Measurements from ENCODE around the gene KRI1. TPM values are rescaled to one million over a fixed set of nuclear protein-coding genes. Genes with fewer than 3 reads are reported as not detected.
"Not testable (repeated sequence)": the region's sequence is repeated elsewhere in the genome, so short reads cannot be mapped to it uniquely, and the experiment has no call there.

The KRI1 gene
- polyA plus RNA-seq, 2 donors: 16.4 to 25.3 TPM

GRCh38 chr19:10551698-10552301 lies 14.0 kb downstream of the KRI1 start:
- H3K4me1 ChIP-seq (ENCODE audit: control insufficient read depth in 2 of 2, insufficient read depth in 2 of 2, low read length in 1 of 2): peaks cover 0 to 7% of the 10 kb centered on the region in 2 donors
- H3K27ac ChIP-seq (ENCODE audit: low read depth in 2 of 2, low read length in 1 of 2): no peak overlapping the region
- peaks cover 0 to 2% of the 10 kb centered on the region in 2 donors for H3K9me3 ChIP-seq (ENCODE audit: control insufficient read depth in 2 of 2, insufficient read depth in 1 of 2, low read depth in 1 of 2, low read length in 1 of 2)
- 89 to 90% methylated on average over 12 of the region's 12 CpGs for WGBS, 2 donors
- no peak overlapping the region for H3K4me3 ChIP-seq (ENCODE audit: low read depth in 1 of 2, low read length in 2 of 2)
- H3K27me3 ChIP-seq (ENCODE audit: control insufficient read depth in 1 of 2, insufficient read depth in 2 of 2, low read length in 2 of 2): no peaks in the 10 kb centered on the region
- H3K36me3 ChIP-seq (ENCODE audit: control insufficient read depth in 2 of 2, insufficient read depth in 2 of 2, low read length in 1 of 2): peaks cover 17 to 46% of the 10 kb centered on the region in 2 donors

GRCh38 chr19:10551006-10551405 lies 14.8 kb downstream of the KRI1 start:
- not testable (repeated sequence) for H3K4me3 ChIP-seq (ENCODE audit: low read depth in 1 of 2, low read length in 2 of 2); H3K4me1 ChIP-seq (ENCODE audit: control insufficient read depth in 2 of 2, insufficient read depth in 2 of 2, low read length in 1 of 2); H3K27ac ChIP-seq (ENCODE audit: low read depth in 2 of 2, low read length in 1 of 2); H3K27me3 ChIP-seq (ENCODE audit: control insufficient read depth in 1 of 2, insufficient read depth in 2 of 2, low read length in 2 of 2); H3K9me3 ChIP-seq (ENCODE audit: control insufficient read depth in 2 of 2, insufficient read depth in 1 of 2, low read depth in 1 of 2, low read length in 1 of 2)
- H3K36me3 ChIP-seq (ENCODE audit: control insufficient read depth in 2 of 2, insufficient read depth in 2 of 2, low read length in 1 of 2): peaks cover 17 to 47% of the 10 kb centered on the region in 2 donors
- WGBS, 2 donors: 83 to 91% methylated on average over 9 of the region's 9 CpGs

GRCh38 chr19:10550336-10550735 lies 15.5 kb downstream of the KRI1 start:
- H3K4me1 ChIP-seq (ENCODE audit: control insufficient read depth in 2 of 2, insufficient read depth in 2 of 2, low read length in 1 of 2): peaks cover 0 to under 1% of the 10 kb centered on the region in 2 donors
- no peak overlapping the region for H3K27ac ChIP-seq (ENCODE audit: low read depth in 2 of 2, low read length in 1 of 2)
- H3K27me3 ChIP-seq (ENCODE audit: control insufficient read depth in 1 of 2, insufficient read depth in 2 of 2, low read length in 2 of 2): no peaks in the 10 kb centered on the region
- H3K36me3 ChIP-seq (ENCODE audit: control insufficient read depth in 2 of 2, insufficient read depth in 2 of 2, low read length in 1 of 2): peaks cover 17 to 47% of the 10 kb centered on the region in 2 donors
- no peak overlapping the region for H3K4me3 ChIP-seq (ENCODE audit: low read depth in 1 of 2, low read length in 2 of 2)
- WGBS, 2 donors: 91 to 92% methylated on average over 5 to 6 of the region's 6 CpGs
- H3K9me3 ChIP-seq (ENCODE audit: control insufficient read depth in 2 of 2, insufficient read depth in 1 of 2, low read depth in 1 of 2, low read length in 1 of 2): peaks cover 0 to 2% of the 10 kb centered on the region in 2 donors

GRCh38 chr19:10549733-10550132 lies 16.1 kb downstream of the KRI1 start:
- H3K4me3 ChIP-seq (ENCODE audit: low read depth in 1 of 2, low read length in 2 of 2): no peak overlapping the region
- 82 to 89% methylated on average over 7 of the region's 7 CpGs for WGBS, 2 donors
- H3K27me3 ChIP-seq (ENCODE audit: control insufficient read depth in 1 of 2, insufficient read depth in 2 of 2, low read length in 2 of 2): no peaks in the 10 kb centered on the region
- peaks cover 0 to 3% of the 10 kb centered on the region in 2 donors for H3K4me1 ChIP-seq (ENCODE audit: control insufficient read depth in 2 of 2, insufficient read depth in 2 of 2, low read length in 1 of 2)
- H3K36me3 ChIP-seq (ENCODE audit: control insufficient read depth in 2 of 2, insufficient read depth in 2 of 2, low read length in 1 of 2): peaks cover 14 to 47% of the 10 kb centered on the region in 2 donors
- peaks cover 0 to 2% of the 10 kb centered on the region in 2 donors for H3K9me3 ChIP-seq (ENCODE audit: control insufficient read depth in 2 of 2, insufficient read depth in 1 of 2, low read depth in 1 of 2, low read length in 1 of 2)
- no peak overlapping the region for H3K27ac ChIP-seq (ENCODE audit: low read depth in 2 of 2, low read length in 1 of 2)

- H3K27me3 ChIP-seq (ENCODE audit: control insufficient read depth in 1 of 2, insufficient read depth in 2 of 2, low read length in 2 of 2): no peaks in the 10 kb centered on the region
- peaks cover 12 to 46% of the 10 kb centered on the region in 2 donors for H3K36me3 ChIP-seq (ENCODE audit: control insufficient read depth in 2 of 2, insufficient read depth in 2 of 2, low read length in 1 of 2)
- peaks cover 0 to 5% of the 10 kb centered on the region in 2 donors for H3K4me1 ChIP-seq (ENCODE audit: control insufficient read depth in 2 of 2, insufficient read depth in 2 of 2, low read length in 1 of 2)
- no peak overlapping the region for H3K4me3 ChIP-seq (ENCODE audit: low read depth in 1 of 2, low read length in 2 of 2)
- H3K27ac ChIP-seq (ENCODE audit: low read depth in 2 of 2, low read length in 1 of 2): peak overlapping the region in 1 of 2 donors; percentile 5
- H3K9me3 ChIP-seq (ENCODE audit: control insufficient read depth in 2 of 2, insufficient read depth in 1 of 2, low read depth in 1 of 2, low read length in 1 of 2): peaks cover 0 to 2% of the 10 kb centered on the region in 2 donors
- WGBS, 2 donors: 97% methylated on average over 18 of the region's 18 CpGs
Observed at GRCh38 chr19:10548746-10549276, 17.0 kb downstream of the KRI1 start.

- peaks cover 0 to 2% of the 10 kb centered on the region in 2 donors for H3K9me3 ChIP-seq (ENCODE audit: control insufficient read depth in 2 of 2, insufficient read depth in 1 of 2, low read depth in 1 of 2, low read length in 1 of 2)
- peaks cover 0 to 5% of the 10 kb centered on the region in 2 donors for H3K4me1 ChIP-seq (ENCODE audit: control insufficient read depth in 2 of 2, insufficient read depth in 2 of 2, low read length in 1 of 2)
- H3K27ac ChIP-seq (ENCODE audit: low read depth in 2 of 2, low read length in 1 of 2): no peak overlapping the region
- peaks cover 5 to 28% of the 10 kb centered on the region in 2 donors for H3K36me3 ChIP-seq (ENCODE audit: control insufficient read depth in 2 of 2, insufficient read depth in 2 of 2, low read length in 1 of 2)
- no peak overlapping the region for H3K4me3 ChIP-seq (ENCODE audit: low read depth in 1 of 2, low read length in 2 of 2)
- no peaks in the 10 kb centered on the region for H3K27me3 ChIP-seq (ENCODE audit: control insufficient read depth in 1 of 2, insufficient read depth in 2 of 2, low read length in 2 of 2)
- 80 to 90% methylated on average over 17 of the region's 17 CpGs for WGBS, 2 donors
Observed at GRCh38 chr19:10546817-10547216, 19.0 kb downstream of the KRI1 start.

GRCh38 chr19:10544753-10545251 lies 21.0 kb downstream of the KRI1 start:
- Histone ChIP-seq H3K27me3 (ENCODE audit: control insufficient read depth in 1 of 2, insufficient read depth in 2 of 2, low read length in 2 of 2) (no peaks in the 10 kb centered on the region), H3K27ac (ENCODE audit: low read depth in 2 of 2, low read length in 1 of 2) (peak overlapping the region; percentile 76 to 86), H3K9me3 (ENCODE audit: control insufficient read depth in 2 of 2, insufficient read depth in 1 of 2, low read depth in 1 of 2, low read length in 1 of 2) (peaks cover 0 to 2% of the 10 kb centered on the region in 2 donors), H3K4me3 (ENCODE audit: low read depth in 1 of 2, low read length in 2 of 2) (peak overlapping the region; percentile 86 to 89), H3K4me1 (ENCODE audit: control insufficient read depth in 2 of 2, insufficient read depth in 2 of 2, low read length in 1 of 2) (peaks cover 0 to 5% of the 10 kb centered on the region in 2 donors), H3K36me3 (ENCODE audit: control insufficient read depth in 2 of 2, insufficient read depth in 2 of 2, low read length in 1 of 2) (peaks cover 5 to 21% of the 10 kb centered on the region in 2 donors)
- 26 to 27% methylated on average over 23 of the region's 23 CpGs for WGBS, 2 donors

- 15% methylated on average over 22 of the region's 22 CpGs for WGBS, 2 donors
Observed at GRCh38 chr19:10544242-10544752, 21.5 kb downstream of the KRI1 start.

GRCh38 chr19:10543420-10544241 lies 22.2 kb downstream of the KRI1 start, which contains the start of gene ATG4D:
ATG4D (plus strand) TSS chr19:10543904; CDS start chr19:10544091, 187 bp downstream.
- Histone ChIP-seq H3K27me3 (ENCODE audit: control insufficient read depth in 1 of 2, insufficient read depth in 2 of 2, low read length in 2 of 2) (no peaks in the 10 kb centered on the region), H3K4me3 (ENCODE audit: low read depth in 1 of 2, low read length in 2 of 2) (peak within 1 kb of the TSS; percentile 86 to 89), H3K36me3 (ENCODE audit: control insufficient read depth in 2 of 2, insufficient read depth in 2 of 2, low read length in 1 of 2) (peaks cover 4 to 15% of the 10 kb centered on the region in 2 donors), H3K27ac (ENCODE audit: low read depth in 2 of 2, low read length in 1 of 2) (peak within 1 kb of the TSS; percentile 76 to 86), H3K4me1 (ENCODE audit: control insufficient read depth in 2 of 2, insufficient read depth in 2 of 2, low read length in 1 of 2) (peaks cover 0 to 5% of the 10 kb centered on the region in 2 donors), H3K9me3 (ENCODE audit: control insufficient read depth in 2 of 2, insufficient read depth in 1 of 2, low read depth in 1 of 2, low read length in 1 of 2) (peaks cover 0 to under 1% of the 10 kb centered on the region in 2 donors)
- WGBS, 2 donors: 1% methylated on average over 72 to 79 of the region's 79 CpGs

More at GRCh38 chr19:10544242-10544752, 21.5 kb downstream of the KRI1 start:
- Histone ChIP-seq H3K4me3 (ENCODE audit: low read depth in 1 of 2, low read length in 2 of 2) (peak overlapping the region; percentile 86 to 89), H3K9me3 (ENCODE audit: control insufficient read depth in 2 of 2, insufficient read depth in 1 of 2, low read depth in 1 of 2, low read length in 1 of 2) (peaks cover 0 to 2% of the 10 kb centered on the region in 2 donors), H3K36me3 (ENCODE audit: control insufficient read depth in 2 of 2, insufficient read depth in 2 of 2, low read length in 1 of 2) (peaks cover 5 to 21% of the 10 kb centered on the region in 2 donors), H3K27ac (ENCODE audit: low read depth in 2 of 2, low read length in 1 of 2) (peak overlapping the region; percentile 76 to 86), H3K4me1 (ENCODE audit: control insufficient read depth in 2 of 2, insufficient read depth in 2 of 2, low read length in 1 of 2) (peaks cover 0 to 5% of the 10 kb centered on the region in 2 donors), H3K27me3 (ENCODE audit: control insufficient read depth in 1 of 2, insufficient read depth in 2 of 2, low read length in 2 of 2) (no peaks in the 10 kb centered on the region)
